Activated naive CD4-positive, alpha-beta T cell treated with anti-CD3 and anti-CD28 coated beads, Interleukin-2, amount 50 U/mL, for 72 hours (primary cell): ENCODE measurements around the gene IGF2BP1. TPM values are rescaled to one million over a fixed set of nuclear protein-coding genes. Genes with fewer than 3 reads are reported as not detected.
"Not testable (repeated sequence)": the region's sequence is repeated elsewhere in the genome, so short reads cannot be mapped to it uniquely, and the experiment has no call there.

Experiments
- ATAC-seq, 2 donors: fragments of 150-1000 bp; cut with Tn5 transposase; 2 replicates each; pipeline ENCODE4 v1.10.0; 2021; ENCODE audit warnings: mild to moderate bottlenecking in 2 of 2, moderate library complexity in 2 of 2
- DNase-seq, 2 donors: peaks; one replicate each; pipeline ENCODE4 v3.0.0; 2021 to 2022; ENCODE audit warnings: low spot score in 2 of 2
- H3K27ac Mint-ChIP-seq, 2 donors: one replicate each; pipeline ENCODE4 v1.8.0; 2022; ENCODE audit warnings: mild to moderate bottlenecking in 2 of 2, mixed read lengths in 2 of 2
- H3K36me3 Mint-ChIP-seq, 2 donors: one replicate each; pipeline ENCODE4 v1.8.0; 2022; ENCODE audit warnings: mixed read lengths in 2 of 2
- H3K9me3 Mint-ChIP-seq, 2 donors: one replicate each; pipeline ENCODE4 v1.8.0; 2022; ENCODE audit warnings: mixed read lengths in 2 of 2
- total RNA-seq, 2 donors: library from RNA; stranded (reverse); gene quantifications; one replicate each; pipeline ENCODE4 v1.2.3, GENCODE V29; 2022

Gene IGF2BP1
- total RNA-seq, 2 donors from 2014 or later: 0.49 TPM; not detected in 1

DNA sequence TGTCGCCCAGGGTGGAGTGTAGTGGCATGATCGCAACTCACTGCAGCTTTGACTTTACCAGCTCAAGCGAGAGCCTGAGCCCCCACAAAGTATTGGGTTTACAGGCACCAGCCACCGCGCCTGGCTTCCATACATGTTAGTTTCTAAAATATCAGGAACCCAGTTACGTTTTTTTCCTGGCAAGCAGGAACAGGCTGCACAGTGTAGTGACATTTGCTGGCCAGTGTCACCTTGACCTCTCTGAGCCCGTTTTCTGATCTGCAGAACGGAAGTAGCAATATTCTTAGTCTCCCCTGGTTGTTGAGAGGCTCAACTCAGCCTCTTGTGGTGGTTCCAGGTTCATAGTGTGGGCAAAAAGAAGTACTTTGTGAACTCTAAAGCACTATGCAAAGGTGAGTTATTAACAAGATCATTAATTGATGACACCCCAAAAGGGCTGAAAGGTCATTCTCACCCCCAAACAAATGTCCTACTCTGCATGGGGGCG is 15.6 kb downstream of the IGF2BP1 start:
- H3K36me3 Mint-ChIP-seq: no peaks in the 10 kb centered on the region
- no peak overlapping the region for H3K27ac Mint-ChIP-seq
- DNase-seq: no peak
- no peak for ATAC-seq
- H3K9me3 Mint-ChIP-seq: no peaks in the 10 kb centered on the region

DNA sequence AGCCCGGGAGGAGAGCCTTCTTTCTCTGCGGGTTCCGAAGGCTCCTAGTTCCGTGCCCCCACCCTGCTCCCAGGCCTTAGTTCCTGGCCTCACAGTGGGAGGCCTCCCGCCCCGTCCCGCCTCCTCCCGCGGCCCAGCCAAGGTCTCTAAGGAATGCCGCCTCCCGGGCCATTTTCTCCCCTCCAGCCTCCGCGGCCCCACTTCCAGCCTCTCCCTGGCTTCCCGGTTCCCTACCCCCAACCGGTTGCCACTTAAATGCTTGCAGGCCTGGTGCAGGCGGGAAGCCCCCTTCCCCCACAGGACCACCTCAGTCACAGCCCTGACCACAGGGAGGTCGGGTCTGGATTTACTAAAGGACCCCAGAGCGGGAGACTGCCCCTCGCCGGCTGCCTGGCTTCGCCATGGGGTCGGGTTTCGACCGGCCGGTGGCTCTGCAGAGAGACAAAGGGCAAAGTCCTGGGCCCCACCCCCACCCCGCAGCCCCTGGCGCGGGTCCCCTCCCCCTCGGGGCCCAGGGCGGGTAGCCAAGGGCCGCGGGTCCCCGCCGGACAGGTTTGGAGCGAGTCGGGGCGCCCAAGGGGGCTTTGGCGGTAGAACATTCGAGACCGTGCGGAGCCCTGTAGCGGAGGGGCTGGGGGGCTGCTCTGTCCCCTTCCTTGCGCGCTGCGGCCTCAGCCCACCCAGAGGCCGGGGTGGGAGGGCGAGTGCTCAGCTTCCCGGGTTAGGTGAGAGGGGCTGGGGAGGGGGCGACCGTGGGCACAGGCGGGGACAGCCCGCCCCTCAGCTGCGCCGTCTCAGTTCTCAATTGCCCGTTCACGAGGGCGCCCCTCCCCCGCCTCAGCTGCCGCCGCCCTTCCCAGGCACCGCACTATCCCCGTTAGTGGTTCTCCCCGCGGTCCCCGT is 16.4 kb downstream of the IGF2BP1 start:
- no peaks in the 10 kb centered on the region for H3K9me3 Mint-ChIP-seq
- no peaks in the 10 kb centered on the region for H3K36me3 Mint-ChIP-seq
- no peak overlapping the region for H3K27ac Mint-ChIP-seq
- no peak for ATAC-seq
- DNase-seq: no peak

DNA sequence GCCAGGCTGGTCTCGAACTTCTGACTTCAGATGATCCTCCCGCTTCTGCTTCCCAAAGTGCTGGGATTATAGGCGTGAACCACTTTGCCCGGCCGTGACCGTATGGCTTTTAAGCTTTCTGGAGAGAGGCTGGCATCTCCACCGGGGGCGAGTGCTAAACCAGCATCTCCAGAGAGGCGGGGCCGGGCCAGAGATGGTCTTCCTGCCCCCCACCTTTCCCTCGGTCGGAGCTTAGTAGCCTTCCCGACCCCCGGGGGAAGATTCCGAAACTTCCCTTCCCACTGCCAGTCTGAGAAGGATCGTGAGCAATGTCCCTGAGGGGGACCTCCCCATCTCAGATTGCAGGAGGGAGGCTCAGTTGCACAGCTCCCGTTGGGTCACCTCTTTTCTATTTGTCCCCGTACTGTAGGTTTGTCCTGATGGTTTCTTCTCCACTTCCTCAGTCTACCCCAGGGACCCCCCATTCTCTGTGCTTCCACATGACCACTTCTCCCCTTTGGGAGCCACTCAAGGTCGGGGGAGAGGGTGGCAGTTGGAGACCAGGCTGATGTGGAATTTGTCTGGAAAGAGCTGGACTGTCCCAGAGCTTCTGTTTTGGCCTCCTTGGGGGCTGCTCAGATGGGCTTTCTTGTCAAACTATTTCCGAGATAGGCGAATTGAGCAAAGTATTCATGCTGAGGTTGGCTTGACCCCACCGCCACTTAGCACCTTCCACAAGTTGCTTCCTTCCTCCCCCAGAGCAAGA is 18.2 kb downstream of the IGF2BP1 start:
- no peak for ATAC-seq
- H3K9me3 Mint-ChIP-seq: no peaks in the 10 kb centered on the region
- no peak for DNase-seq
- H3K36me3 Mint-ChIP-seq: no peaks in the 10 kb centered on the region
- no peak overlapping the region for H3K27ac Mint-ChIP-seq

DNA sequence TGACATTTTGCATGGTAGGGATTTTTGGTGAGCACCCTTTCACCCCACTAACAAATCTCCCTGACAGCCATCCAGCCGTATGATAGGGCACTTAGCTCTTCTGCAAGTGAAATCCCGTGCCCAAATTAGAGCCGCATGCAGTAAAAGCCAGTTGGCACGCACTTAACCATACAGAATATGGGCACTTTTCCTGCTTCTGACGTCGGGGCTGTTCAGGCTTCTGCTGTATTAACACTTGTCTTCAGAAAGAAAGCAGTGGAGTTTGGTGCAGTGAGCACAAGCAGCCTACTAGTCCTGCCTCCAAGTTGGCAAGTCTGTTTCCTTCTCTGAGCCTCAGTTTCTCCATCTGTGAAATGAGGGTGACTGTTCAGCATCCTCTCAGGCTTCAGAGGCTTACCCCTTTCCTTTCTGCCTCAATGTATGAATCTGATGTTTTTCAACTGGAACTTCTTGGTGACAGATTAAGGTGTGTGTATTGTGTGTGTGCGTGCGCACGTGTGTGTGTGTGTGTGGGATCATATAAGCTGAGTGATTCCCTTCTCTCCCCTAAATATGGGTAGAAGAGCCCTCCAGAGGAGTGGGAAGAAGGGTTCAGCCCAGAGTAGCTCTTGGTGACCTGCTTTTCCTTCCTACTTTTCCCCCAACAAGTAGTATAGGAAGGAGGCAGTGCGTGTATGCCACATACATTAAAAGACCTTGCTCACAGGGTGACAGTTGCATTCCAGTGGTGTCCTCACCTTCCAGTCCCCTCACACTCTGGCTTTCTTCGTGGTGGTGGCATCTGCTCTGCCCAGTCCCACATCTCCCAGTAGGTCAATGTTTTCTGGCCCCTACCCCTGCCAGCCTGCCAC is 19.0 kb downstream of the IGF2BP1 start:
- no peaks in the 10 kb centered on the region for H3K36me3 Mint-ChIP-seq
- no peaks in the 10 kb centered on the region for H3K9me3 Mint-ChIP-seq

GRCh38 chr17:49016775-49017463 is 19.7 kb downstream of the IGF2BP1 start:
- DNase-seq (no peak), ATAC-seq (no peak)
- Mint-ChIP-seq H3K9me3 (no peaks in the 10 kb centered on the region), H3K27ac (no peak overlapping the region), H3K36me3 (no peaks in the 10 kb centered on the region)

More for the DNA sequence above, 19.0 kb downstream of the IGF2BP1 start:
- ATAC-seq (no peak), DNase-seq (no peak)
- no peak overlapping the region for H3K27ac Mint-ChIP-seq

- Mint-ChIP-seq H3K9me3 (no peaks in the 10 kb centered on the region), H3K36me3 (no peaks in the 10 kb centered on the region), H3K27ac (no peak overlapping the region)
- DNase-seq (no peak), ATAC-seq (no peak)
These were observed 21.0 kb downstream of the IGF2BP1 start for GRCh38 chr17:49018116-49018612.

DNA sequence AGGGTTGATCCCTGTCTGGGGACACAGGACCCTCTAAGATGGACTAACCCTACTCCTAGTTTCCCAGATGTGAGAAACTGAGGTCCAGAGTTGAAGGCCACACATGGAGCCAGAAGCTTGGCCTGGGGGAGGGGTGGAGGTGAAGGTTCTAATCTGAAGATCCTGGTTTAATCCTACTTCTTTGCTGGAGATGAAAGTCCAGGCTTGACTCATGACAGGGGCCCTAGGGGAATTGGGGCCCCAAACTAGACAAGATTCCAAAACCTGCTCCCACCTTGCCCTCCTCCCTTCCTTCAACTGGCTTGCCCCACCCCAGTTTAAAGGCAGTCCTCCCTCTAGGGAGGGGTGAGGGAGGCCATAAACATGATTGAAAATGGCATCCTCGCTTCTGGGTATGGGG is 21.6 kb downstream of the IGF2BP1 start:
- H3K36me3 Mint-ChIP-seq: no peaks in the 10 kb centered on the region
- no peak overlapping the region for H3K27ac Mint-ChIP-seq

DNA sequence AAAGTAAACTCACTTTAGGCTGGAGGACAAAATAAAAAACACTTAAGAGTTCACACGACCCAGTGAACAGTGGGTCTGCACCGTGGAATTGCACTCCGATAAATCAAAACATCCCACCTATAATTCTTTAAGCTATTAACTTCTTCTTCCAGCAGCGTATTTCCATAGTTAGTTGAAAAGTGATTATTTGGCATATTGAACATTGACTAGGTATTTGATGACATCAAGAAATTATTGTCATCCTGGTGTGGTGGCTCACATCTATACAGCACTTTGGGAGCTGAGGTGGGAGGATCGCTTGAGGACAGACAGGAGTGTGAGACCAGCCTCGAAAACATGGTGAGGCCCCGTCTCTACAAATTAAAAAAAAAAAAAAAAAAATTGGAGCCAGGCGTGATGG is 23.4 kb downstream of the IGF2BP1 start:
- Mint-ChIP-seq H3K27ac (no peak overlapping the region), H3K9me3 (no peaks in the 10 kb centered on the region), H3K36me3 (no peaks in the 10 kb centered on the region)
- DNase-seq: no peak
- no peak for ATAC-seq

More for the DNA sequence above, 21.6 kb downstream of the IGF2BP1 start:
- no peak for ATAC-seq
- no peaks in the 10 kb centered on the region for H3K9me3 Mint-ChIP-seq
- no peak for DNase-seq

DNA sequence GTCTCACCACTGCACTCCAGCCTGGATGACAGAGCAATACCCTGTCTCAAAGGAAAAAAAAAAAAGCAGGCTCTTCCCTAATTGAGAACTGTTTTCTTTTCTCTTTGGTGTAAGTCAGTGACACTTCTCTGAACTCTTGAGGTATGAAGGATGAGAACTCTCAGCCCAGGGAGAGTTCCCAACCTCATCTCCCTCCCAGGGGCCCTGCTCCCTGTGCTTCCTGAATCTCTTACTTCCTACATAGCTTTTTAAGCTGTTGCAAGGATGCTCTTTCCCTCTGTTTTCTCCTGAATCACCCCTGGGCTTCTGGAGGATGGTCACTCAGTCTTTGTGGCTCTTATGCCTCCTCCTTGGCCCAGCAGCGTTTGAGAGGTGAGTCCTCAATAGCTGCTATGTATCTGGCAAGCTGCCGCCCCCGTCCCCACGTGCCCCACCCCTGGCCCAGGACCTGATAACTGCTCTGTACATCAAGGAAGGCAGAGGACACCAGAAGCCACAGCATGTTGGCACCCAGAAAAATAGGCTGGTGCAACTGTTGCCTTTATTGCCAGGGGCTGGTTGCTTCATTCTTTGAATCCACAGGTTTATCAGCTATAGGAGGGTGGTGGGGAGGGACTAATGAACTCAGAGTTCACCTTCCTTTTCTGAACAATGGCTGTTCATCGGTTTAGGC is 24.0 kb downstream of the IGF2BP1 start:
- no peaks in the 10 kb centered on the region for H3K36me3 Mint-ChIP-seq
- no peak overlapping the region for H3K27ac Mint-ChIP-seq
- H3K9me3 Mint-ChIP-seq: no peaks in the 10 kb centered on the region
- DNase-seq: no peak
- no peak for ATAC-seq

DNA sequence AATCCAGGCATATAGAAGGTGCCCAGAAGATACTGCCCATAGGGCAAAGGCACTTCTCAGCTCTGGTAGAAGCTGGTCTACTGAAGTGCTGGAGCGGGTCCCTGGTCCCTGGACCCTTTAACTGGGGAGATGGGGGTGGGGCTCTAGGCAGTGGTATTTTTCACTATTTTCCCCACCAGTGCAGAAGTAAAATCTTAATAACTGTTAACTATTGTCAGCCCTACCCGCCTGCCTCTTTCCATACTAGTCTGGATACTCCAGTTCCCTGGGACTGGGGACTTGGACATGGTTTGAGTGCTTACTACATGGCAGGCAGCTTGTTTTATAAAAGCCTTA is 24.6 kb downstream of the IGF2BP1 start:
- H3K9me3 Mint-ChIP-seq: no peaks in the 10 kb centered on the region
- no peaks in the 10 kb centered on the region for H3K36me3 Mint-ChIP-seq
- no peak for ATAC-seq
- no peak overlapping the region for H3K27ac Mint-ChIP-seq
- no peak for DNase-seq

GRCh38 chr17:49022391-49022941 is 25.3 kb downstream of the IGF2BP1 start:
- Mint-ChIP-seq H3K36me3 (no peaks in the 10 kb centered on the region), H3K9me3 (no peaks in the 10 kb centered on the region), H3K27ac (no peak overlapping the region)
- no peak for DNase-seq
- no peak for ATAC-seq

DNA sequence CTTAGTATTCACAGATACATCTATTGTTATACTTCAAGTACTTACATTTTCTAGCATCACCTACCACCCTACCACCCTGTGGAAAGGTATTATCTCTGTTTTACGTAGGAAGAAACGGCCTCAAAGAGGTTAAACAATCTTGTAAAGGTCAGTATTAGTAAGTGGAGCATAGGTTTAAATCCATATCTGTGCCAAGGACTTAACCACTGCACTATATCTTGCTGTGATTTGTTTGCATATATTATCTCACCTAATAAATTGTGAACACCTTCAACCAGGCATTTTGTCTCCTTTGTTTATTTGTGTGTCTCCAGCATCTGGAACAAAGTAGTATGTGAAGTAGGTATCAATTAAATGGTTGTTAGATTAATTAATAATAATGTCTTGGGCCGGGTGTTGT is 27.3 kb downstream of the IGF2BP1 start:
- no peaks in the 10 kb centered on the region for H3K9me3 Mint-ChIP-seq
- H3K36me3 Mint-ChIP-seq: no peaks in the 10 kb centered on the region

GRCh38 chr17:49026447-49026846 is 29.3 kb downstream of the IGF2BP1 start:
- H3K27ac Mint-ChIP-seq: peak overlapping the region; percentile 3 to 27
- not testable (repeated sequence) for H3K9me3 Mint-ChIP-seq, ATAC-seq

More for the DNA sequence above, 27.3 kb downstream of the IGF2BP1 start:
- no peak overlapping the region for H3K27ac Mint-ChIP-seq
- DNase-seq (no peak), ATAC-seq (no peak)

DNA sequence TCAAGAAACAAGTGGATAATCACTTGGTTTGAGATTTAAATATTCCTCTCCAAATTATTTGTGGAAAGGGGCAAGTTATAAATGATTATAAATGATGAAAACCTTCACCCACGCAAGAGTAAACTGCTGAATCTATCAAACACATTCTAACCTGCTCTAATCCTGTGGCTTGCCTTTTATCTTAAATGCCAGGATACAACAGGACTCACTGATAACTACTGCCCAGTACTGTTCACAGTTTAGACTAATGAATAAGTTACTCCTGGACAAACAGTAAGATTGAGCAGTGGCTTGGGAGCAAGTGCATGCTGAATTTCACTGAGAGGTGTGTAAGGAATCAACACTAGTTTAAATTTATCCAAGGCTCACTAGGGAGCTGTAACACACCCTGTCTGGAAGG is 31.1 kb downstream of the IGF2BP1 start:
- no peak for ATAC-seq
- DNase-seq: no peak
- H3K9me3 Mint-ChIP-seq: no peaks in the 10 kb centered on the region
- no peak overlapping the region for H3K27ac Mint-ChIP-seq
- no peaks in the 10 kb centered on the region for H3K36me3 Mint-ChIP-seq

More at GRCh38 chr17:49026447-49026846, 29.3 kb downstream of the IGF2BP1 start:
- DNase-seq, H3K36me3 Mint-ChIP-seq: not testable (repeated sequence)

DNA sequence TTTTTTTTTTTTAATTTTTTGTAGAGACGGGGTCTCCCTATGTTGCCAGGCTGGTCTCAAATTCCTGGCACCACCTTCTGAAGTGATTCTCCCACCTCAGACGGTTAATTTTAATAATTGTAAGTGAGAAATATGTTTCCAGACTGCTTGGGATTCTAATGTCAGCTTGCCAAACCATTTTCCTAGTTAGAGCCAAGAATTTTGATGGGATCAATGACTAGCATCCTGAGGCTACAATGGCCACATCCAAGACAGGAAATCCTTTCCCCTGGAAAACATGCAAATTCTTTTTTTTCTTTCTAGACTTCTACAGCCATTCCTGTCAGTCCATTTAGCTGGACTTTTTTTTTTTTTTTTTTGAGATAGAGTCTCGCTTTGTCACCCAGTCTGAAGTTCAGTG is 32.6 kb downstream of the IGF2BP1 start:
- H3K9me3 Mint-ChIP-seq: no peaks in the 10 kb centered on the region
- DNase-seq (no peak), ATAC-seq (no peak)
- H3K27ac Mint-ChIP-seq: no peak overlapping the region
- H3K36me3 Mint-ChIP-seq: no peaks in the 10 kb centered on the region
